Tibial nerve (tissue), 4 donors: ENCODE data around the gene FMO3. TPM values are rescaled to one million over a fixed set of nuclear protein-coding genes. Genes with fewer than 3 reads are reported as not detected.

Source experiments
- DNase-seq, 2 donors: peaks; one replicate each; pipeline ENCODE4 v3.0.0-alpha.2; 2019; ENCODE audit warnings: low spot score in 2 of 2
- H3K27ac ChIP-seq, 4 donors: fragments of 200-600 bp; sonication (generic) in 3 of 4; one replicate each; pipeline ENCODE4 v1.5.1; 2017 to 2019; ENCODE audit warnings: mild to moderate bottlenecking in 1 of 4
- H3K27me3 ChIP-seq, 2 donors: fragments of 200-600 bp; sonication (generic) in 1 of 2; one replicate each; pipeline versions ENCODE4 v1.5.1 to v1.6.0; 2017 to 2019
- H3K36me3 ChIP-seq, 3 donors: fragments of 200-600 bp; sonication (generic); one replicate each; pipeline ENCODE4 v1.5.1; 2018 to 2019
- H3K4me1 ChIP-seq, 4 donors: fragments of 200-600 bp; sonication (generic) in 3 of 4; one replicate each; pipeline ENCODE4 v1.5.1; 2017 to 2019
- H3K4me3 ChIP-seq, 4 donors: fragments of 200-600 bp; sonication (generic) in 3 of 4; one replicate each; pipeline ENCODE4 v1.5.1; 2017 to 2019; ENCODE audit warnings: mild to moderate bottlenecking in 1 of 4, moderate library complexity in 1 of 4
- H3K9me3 ChIP-seq, 4 donors: fragments of 200-600 bp; sonication (generic) in 3 of 4; one replicate each; pipeline ENCODE4 v1.5.1; 2017 to 2019
- EP300 ChIP-seq, 2 donors: sonication (generic); formaldehyde crosslinking; IDR thresholded peaks; one replicate each; pipeline ENCODE4 v1.6.1; 2017; ENCODE audit warnings: antibody characterized with exemption in 2 of 2, mild to moderate bottlenecking in 1 of 2
- POLR2A ChIP-seq, 2 donors: fragments of 450-650 bp; IDR thresholded peaks; one replicate each; pipeline ENCODE4 v1.6.1; 2017; ENCODE audit warnings: antibody characterized with exemption in 2 of 2, mild to moderate bottlenecking in 2 of 2, moderate library complexity in 2 of 2
- WGBS, 2 donors: methylation state at CpG; one replicate each; pipeline ENCODE4 v1.1.5; 2018; 5-methylcytosine and 5-hydroxymethylcytosine counted together
- total RNA-seq, 4 donors: library from RNA; depleted of rRNA; stranded (reverse); fragments of >200 nt; gene quantifications; one replicate each; pipeline ENCODE4 v1.1.0, GENCODE V29; 2016
- TF ChIP-seq, protein P1 (sequence below), 5 experiments: fragments of 200-600 bp in 3 of 5; fragments of 450-650 bp in 2 of 5; sonication (generic) in 3 of 5; IDR thresholded peaks; one replicate each; pipeline ENCODE4 v1.5.1; 2016 to 2019; ENCODE audit warnings: antibody characterized with exemption in 5 of 5, mild to moderate bottlenecking in 3 of 5, moderate library complexity in 2 of 5

Gene FMO3
- total RNA-seq, 4 donors from 2014 or later, result 1.8 to 4.8 (median 3.1) TPM

GRCh38 chr1:171061425-171062143, 29.1 kb upstream of the FMO3 start:
- H3K27ac ChIP-seq, result no peak overlapping the region
- H3K27me3 ChIP-seq, result no peaks in the 10 kb centered on the region
- no peak for DNase-seq
- no peaks in the 10 kb centered on the region for H3K36me3 ChIP-seq
- no peak overlapping the region for H3K4me3 ChIP-seq
- TF ChIP-seq EP300 (IDR thresholded peaks at IDR 0.05) (no peak), POLR2A (IDR thresholded peaks at IDR 0.05) (no peak)
- TF ChIP-seq, protein P1, sequence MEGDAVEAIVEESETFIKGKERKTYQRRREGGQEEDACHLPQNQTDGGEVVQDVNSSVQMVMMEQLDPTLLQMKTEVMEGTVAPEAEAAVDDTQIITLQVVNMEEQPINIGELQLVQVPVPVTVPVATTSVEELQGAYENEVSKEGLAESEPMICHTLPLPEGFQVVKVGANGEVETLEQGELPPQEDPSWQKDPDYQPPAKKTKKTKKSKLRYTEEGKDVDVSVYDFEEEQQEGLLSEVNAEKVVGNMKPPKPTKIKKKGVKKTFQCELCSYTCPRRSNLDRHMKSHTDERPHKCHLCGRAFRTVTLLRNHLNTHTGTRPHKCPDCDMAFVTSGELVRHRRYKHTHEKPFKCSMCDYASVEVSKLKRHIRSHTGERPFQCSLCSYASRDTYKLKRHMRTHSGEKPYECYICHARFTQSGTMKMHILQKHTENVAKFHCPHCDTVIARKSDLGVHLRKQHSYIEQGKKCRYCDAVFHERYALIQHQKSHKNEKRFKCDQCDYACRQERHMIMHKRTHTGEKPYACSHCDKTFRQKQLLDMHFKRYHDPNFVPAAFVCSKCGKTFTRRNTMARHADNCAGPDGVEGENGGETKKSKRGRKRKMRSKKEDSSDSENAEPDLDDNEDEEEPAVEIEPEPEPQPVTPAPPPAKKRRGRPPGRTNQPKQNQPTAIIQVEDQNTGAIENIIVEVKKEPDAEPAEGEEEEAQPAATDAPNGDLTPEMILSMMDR (IDR thresholded peaks at IDR 0.05), result no peak
- no peaks in the 10 kb centered on the region for H3K9me3 ChIP-seq
- no peaks in the 10 kb centered on the region for H3K4me1 ChIP-seq
- WGBS, 2 donors, result 80 to 89% methylated on average over 2 of the region's 2 CpGs

DNA sequence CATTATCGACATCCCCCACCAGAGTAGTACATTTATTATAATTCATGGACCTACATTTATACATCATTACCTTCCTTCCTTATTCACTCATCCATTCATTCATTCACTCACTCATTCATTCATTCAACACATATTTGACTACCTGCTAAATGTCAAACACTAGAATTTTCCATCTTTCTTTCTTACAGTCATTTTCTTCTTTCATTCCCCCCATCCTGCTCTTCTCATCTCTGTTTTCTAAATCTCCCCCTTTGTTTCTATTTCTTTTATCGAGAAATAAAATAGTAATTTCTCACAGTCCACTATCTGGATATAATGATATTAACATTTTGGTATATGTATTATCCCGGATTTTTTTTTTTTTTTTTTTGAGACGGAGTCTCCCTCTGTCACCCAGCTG, 27.8 kb upstream of the FMO3 start:
- Histone ChIP-seq H3K36me3 (no peaks in the 10 kb centered on the region), H3K27me3 (no peaks in the 10 kb centered on the region), H3K4me1 (no peaks in the 10 kb centered on the region), H3K27ac (no peak overlapping the region), H3K9me3 (no peaks in the 10 kb centered on the region), H3K4me3 (no peak overlapping the region)
- no peak for DNase-seq
- 89 to 90% methylated on average over 4 of the region's 4 CpGs for WGBS, 2 donors
- TF ChIP-seq, protein P1 (IDR thresholded peaks at IDR 0.05), result no peak
- TF ChIP-seq POLR2A (IDR thresholded peaks at IDR 0.05) (no peak), EP300 (IDR thresholded peaks at IDR 0.05) (no peak)

DNA sequence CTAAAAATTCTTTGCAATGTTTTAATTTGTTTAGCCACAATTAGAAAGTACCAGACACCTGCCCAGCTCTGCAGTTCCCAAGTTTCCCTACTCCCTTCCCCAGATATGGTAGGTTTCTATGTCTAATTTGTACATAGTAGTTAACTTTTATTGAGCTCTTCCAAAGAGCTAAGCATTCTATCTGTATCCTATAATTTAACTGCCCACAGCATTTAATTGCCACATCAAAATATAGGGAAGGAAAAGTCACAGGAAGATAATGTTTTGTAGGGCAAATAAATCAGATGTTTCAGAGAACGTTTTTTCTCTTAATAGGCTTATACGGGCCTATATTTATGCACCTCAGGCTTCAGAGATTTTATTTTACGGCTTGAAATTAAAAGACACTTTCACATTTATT, 15.7 kb upstream of the FMO3 start:
- H3K4me3 ChIP-seq, result no peak overlapping the region
- DNase-seq, result no peak
- H3K4me1 ChIP-seq, result no peaks in the 10 kb centered on the region
- WGBS, 2 donors, result 78 to 83% methylated on average over 3 of the region's 3 CpGs
- H3K27ac ChIP-seq, result no peak overlapping the region
- H3K27me3 ChIP-seq, result no peaks in the 10 kb centered on the region
- H3K36me3 ChIP-seq, result no peaks in the 10 kb centered on the region
- H3K9me3 ChIP-seq, result no peaks in the 10 kb centered on the region
- no peak for TF ChIP-seq EP300 (IDR thresholded peaks at IDR 0.05)

DNA sequence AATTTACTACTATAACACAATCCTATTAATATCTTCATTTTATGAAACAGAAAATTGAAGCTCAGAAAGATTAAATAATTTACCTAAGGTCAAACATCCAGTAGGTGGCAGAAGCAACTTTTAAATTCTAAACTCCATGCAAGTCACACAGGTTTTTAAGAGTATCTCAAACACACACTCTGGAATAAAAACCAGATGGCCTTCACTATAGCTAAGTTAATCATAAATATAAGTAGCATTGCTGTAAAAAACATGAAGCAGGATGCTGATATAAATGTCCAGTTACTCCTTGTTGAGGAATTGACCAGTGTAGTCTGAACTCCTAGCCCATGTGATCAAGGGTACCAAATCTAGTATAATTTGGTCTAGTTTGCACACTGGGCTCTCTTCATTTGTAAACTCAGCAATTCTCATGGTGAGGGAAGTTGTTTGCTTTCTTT, 9.4 kb upstream of the FMO3 start:
- no peak for DNase-seq
- H3K9me3 ChIP-seq, result no peaks in the 10 kb centered on the region
- TF ChIP-seq, protein P1 (IDR thresholded peaks at IDR 0.05), result peak in 4 of 5 experiments; percentile 24 to 48 (median 30)
- TF ChIP-seq POLR2A (IDR thresholded peaks at IDR 0.05) (no peak), EP300 (IDR thresholded peaks at IDR 0.05) (no peak)
- peak overlapping the region in 2 of 4 donors; percentile 22 to 23 for H3K27ac ChIP-seq
- H3K4me1 ChIP-seq, result peaks cover 0 to 16% (median 5%) of the 10 kb centered on the region in 4 donors
- H3K27me3 ChIP-seq, result no peaks in the 10 kb centered on the region
- no peaks in the 10 kb centered on the region for H3K36me3 ChIP-seq
- H3K4me3 ChIP-seq, result no peak overlapping the region

- Histone ChIP-seq H3K4me1 (peaks cover 0 to 16% (median 5%) of the 10 kb centered on the region in 4 donors), H3K36me3 (no peaks in the 10 kb centered on the region), H3K4me3 (no peak overlapping the region), H3K9me3 (no peaks in the 10 kb centered on the region), H3K27me3 (no peaks in the 10 kb centered on the region), H3K27ac (peak overlapping the region in 2 of 4 donors; percentile 22 to 23)
- 71 to 78% methylated on average over 7 of the region's 7 CpGs for WGBS, 2 donors
- TF ChIP-seq EP300 (IDR thresholded peaks at IDR 0.05), result no peak
- TF ChIP-seq POLR2A (IDR thresholded peaks at IDR 0.05), result no peak
- TF ChIP-seq, protein P1 (IDR thresholded peaks at IDR 0.05), result no peak
- no peak for DNase-seq
Observed at GRCh38 chr1:171081763-171082201, 8.9 kb upstream of the FMO3 start.
